Mucosa of stomach (tissue), 1 donor: ENCODE data around the gene KDM4B.

Source experiments
- H3K27me3 ChIP-seq: one replicate; pipeline ENCODE4 v1.7.0; 2013; ENCODE audit warnings: mild to moderate bottlenecking, low read length; ENCODE audit not compliant: control insufficient read depth, insufficient read depth
- H3K36me3 ChIP-seq: one replicate; pipeline ENCODE4 v1.7.0; 2013; ENCODE audit warnings: low read length; ENCODE audit not compliant: control insufficient read depth, insufficient read depth
- H3K4me1 ChIP-seq: one replicate; pipeline ENCODE4 v1.7.0; 2013; ENCODE audit warnings: mild to moderate bottlenecking, low read length; ENCODE audit not compliant: control insufficient read depth, insufficient read depth
- H3K4me3 ChIP-seq: one replicate; pipeline ENCODE4 v1.7.0; 2013; ENCODE audit warnings: low read length
- H3K9ac ChIP-seq: one replicate; pipeline ENCODE4 v1.7.0; 2013; ENCODE audit warnings: mild to moderate bottlenecking, low read length, moderate library complexity
- H3K9me3 ChIP-seq: one replicate; pipeline ENCODE4 v1.7.0; 2013; ENCODE audit warnings: mild to moderate bottlenecking, low read length, moderate library complexity; ENCODE audit not compliant: control insufficient read depth
- donor health status: Pancreatic carcinoma.

Gene KDM4B

DNA sequence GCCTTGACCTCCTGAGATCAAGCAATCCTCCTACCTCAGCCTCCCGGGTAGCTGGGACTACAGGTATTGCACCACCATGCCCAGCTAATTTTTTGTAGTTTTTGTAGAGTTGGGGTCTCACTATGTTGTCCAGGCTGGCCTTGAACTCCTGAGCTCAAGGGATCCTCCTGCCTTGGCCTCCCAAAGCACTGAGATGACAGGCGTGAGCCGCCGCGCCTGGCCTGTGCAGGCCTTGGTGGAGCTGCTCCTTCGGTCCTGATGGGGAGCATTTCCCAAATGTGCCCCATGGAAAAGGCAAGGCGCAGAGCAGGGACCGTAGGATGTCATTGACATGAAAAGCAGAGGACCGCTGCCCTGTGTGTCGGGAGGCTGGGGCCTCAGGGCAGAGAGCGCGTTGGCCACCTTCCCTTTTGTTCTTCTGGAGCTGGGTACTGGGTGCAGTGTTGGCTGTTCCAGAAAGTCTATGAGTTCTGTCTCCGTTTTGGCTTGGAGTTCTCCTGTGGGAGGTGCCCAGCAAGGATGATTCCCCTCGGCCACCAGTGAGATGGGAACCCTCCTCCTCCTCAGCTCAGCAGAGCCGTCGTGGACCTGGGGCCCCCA, 128.5 kb downstream of the KDM4B start:
- Histone ChIP-seq H3K9me3 (peaks cover 6% of the 10 kb centered on the region), H3K36me3 (no peaks in the 10 kb centered on the region), H3K4me3 (no peak overlapping the region), H3K27me3 (no peaks in the 10 kb centered on the region), H3K9ac (no peak overlapping the region), H3K4me1 (no peaks in the 10 kb centered on the region)

- Histone ChIP-seq H3K27me3 (no peaks in the 10 kb centered on the region), H3K36me3 (no peaks in the 10 kb centered on the region), H3K9ac (no peak overlapping the region), H3K4me3 (no peak overlapping the region), H3K4me1 (no peaks in the 10 kb centered on the region), H3K9me3 (peaks cover 6% of the 10 kb centered on the region)
These were observed 129.2 kb downstream of the KDM4B start for GRCh38 chr19:5097959-5098623.

GRCh38 chr19:5098646-5099045, 129.7 kb downstream of the KDM4B start:
- Histone ChIP-seq H3K27me3 (no peaks in the 10 kb centered on the region), H3K9ac (no peak overlapping the region), H3K4me3 (no peak overlapping the region), H3K4me1 (peaks cover 4% of the 10 kb centered on the region), H3K36me3 (no peaks in the 10 kb centered on the region), H3K9me3 (peaks cover 6% of the 10 kb centered on the region)

DNA sequence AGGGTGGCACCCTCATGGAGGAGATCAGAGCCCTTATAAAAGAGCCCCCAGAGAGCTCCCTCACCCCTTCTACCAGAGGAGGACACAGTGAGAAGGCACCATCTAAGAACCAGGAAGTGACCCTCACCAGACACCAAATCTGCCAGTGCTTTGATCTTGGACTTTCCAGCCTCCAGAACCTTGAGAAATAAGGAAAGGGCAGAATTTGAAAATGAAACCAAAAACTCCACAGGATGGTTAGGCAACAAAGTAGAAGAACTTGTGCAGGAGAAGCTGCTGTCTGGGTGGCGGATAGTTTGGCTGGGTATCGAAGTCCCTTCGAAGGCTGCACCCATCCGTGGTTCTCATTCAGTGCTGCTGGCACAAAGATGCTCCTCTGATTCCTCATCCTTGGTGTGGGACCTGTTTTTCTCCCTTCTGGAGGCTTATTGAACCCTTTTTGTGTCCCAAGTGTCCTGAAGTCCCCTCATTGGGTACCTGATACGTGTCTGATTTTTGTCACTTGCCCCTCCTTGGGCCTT, 130.8 kb downstream of the KDM4B start:
- Histone ChIP-seq H3K4me3 (no peak overlapping the region), H3K4me1 (peaks cover 4% of the 10 kb centered on the region), H3K36me3 (no peaks in the 10 kb centered on the region), H3K9me3 (peaks cover 6% of the 10 kb centered on the region), H3K27me3 (no peaks in the 10 kb centered on the region), H3K9ac (no peak overlapping the region)

GRCh38 chr19:5101871-5102270, 133.0 kb downstream of the KDM4B start:
- no peak overlapping the region for H3K9ac ChIP-seq
- no peaks in the 10 kb centered on the region for H3K36me3 ChIP-seq
- no peaks in the 10 kb centered on the region for H3K27me3 ChIP-seq
- no peak overlapping the region for H3K4me3 ChIP-seq
- peaks cover 4% of the 10 kb centered on the region for H3K4me1 ChIP-seq
- peaks cover 6% of the 10 kb centered on the region for H3K9me3 ChIP-seq

DNA sequence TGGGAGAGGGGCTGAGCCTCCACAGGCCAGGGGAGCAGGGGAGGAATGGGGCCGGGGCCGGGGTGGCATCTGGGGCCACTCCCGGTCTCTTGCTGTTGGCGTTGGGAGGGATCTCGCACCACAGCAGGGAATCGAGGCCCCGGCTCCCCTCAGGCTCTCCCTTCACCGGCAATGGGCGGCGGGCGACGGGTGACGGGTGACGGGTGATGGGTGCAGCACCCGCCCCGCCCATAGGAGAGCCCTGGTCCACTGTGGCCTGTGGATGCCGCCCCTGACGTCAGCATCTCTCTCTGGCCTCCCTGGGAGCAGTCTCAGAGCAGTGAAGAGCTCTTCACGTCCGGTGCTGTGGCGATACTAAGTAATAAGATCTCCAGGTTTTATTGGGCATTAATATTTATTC, 133.6 kb downstream of the KDM4B start:
- Histone ChIP-seq H3K4me3 (no peak overlapping the region), H3K4me1 (peaks cover 4% of the 10 kb centered on the region), H3K9me3 (peaks cover 6% of the 10 kb centered on the region), H3K9ac (no peak overlapping the region), H3K27me3 (no peaks in the 10 kb centered on the region), H3K36me3 (no peaks in the 10 kb centered on the region)

DNA sequence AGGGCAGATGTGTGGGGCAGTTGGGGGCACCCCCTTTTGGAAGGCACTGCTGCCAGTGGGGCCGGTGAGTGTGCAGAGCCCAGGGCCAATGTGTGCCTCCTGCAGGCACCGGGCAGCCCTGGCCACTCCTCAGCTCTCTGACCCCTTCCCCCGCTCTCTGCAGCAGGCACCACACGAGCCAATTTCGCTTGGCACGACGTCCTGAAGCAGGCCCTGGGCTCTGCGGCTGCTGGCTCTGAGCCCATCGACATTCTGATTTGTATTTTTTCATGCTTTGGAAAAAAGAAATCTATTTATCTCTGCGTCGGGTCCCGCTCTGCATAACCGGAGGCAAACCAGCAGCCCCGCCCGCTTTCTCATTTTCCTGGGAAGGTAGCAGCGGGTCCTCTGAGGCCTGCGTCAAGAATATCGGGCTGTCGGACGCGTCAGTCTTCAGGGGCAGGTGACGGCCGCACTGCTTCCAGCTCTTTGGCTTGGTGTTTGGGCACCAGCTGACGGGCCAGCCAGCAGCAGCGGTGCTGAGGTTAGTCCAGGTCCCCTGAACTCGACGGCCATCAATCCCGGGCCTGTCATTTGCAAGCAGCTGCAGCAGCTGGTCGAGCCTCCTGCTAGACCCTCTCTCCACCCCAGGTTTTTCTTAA, 134.3 kb downstream of the KDM4B start:
- Histone ChIP-seq H3K4me1 (peaks cover 4% of the 10 kb centered on the region), H3K4me3 (no peak overlapping the region), H3K27me3 (no peaks in the 10 kb centered on the region), H3K9ac (no peak overlapping the region), H3K9me3 (peaks cover 6% of the 10 kb centered on the region), H3K36me3 (no peaks in the 10 kb centered on the region)

DNA sequence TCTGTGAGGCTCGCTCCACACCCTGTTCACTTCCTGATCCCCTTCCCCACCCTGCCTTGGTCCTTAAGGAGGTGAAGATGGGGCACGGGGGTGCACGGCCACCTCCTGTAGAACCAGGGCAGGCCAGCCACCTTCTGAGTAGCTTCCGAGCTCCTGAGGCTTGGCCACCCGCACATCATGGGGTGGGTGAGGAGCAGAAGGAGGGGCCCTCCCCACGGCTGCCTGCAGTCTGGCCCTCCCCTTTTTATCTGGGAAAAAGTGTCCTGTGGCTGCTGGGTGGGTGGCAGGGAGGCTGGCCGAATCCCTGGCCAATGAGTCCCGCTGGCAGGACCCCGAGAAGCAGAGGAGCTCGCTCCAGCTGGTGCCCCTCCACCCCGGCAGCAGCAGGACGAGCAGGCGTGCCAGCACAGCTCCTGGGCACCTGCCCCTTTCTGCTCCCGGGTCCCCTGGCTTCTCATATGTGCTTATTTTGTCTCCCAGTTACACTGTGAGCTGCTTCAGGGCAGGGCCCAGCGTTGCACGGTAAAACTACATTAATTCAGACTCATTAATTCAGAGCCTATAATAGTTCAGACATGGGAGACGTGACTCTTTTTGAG, 135.0 kb downstream of the KDM4B start:
- Histone ChIP-seq H3K27me3 (no peaks in the 10 kb centered on the region), H3K4me1 (peaks cover 4% of the 10 kb centered on the region), H3K4me3 (no peak overlapping the region), H3K36me3 (no peaks in the 10 kb centered on the region), H3K9ac (no peak overlapping the region), H3K9me3 (peaks cover 6% of the 10 kb centered on the region)

DNA sequence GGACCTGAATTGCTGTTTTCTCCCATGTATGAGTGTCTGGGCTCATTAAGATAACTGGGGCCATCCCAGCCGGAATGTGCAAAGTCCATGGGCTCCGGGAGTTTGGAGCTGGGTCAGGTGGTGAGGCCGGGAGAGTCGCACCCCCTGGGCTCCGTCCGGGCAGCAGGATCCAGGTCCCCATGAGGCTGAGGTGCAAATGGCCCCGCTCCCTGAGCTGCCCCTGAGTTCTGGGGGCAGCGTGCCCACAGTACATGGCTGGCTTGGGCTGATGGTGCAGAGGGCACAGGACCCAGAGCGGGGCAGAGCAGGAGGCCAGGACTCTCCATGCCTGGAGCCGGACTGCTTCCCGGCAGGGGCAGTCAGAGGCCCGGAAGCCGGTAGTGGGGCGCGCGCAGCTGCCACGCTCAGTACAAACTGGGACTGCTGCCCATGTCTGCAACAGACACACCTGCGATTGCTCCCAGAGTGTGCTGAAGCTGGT, 136.0 kb downstream of the KDM4B start:
- Histone ChIP-seq H3K9me3 (no peaks in the 10 kb centered on the region), H3K4me3 (no peak overlapping the region), H3K4me1 (peaks cover 4% of the 10 kb centered on the region), H3K9ac (no peak overlapping the region), H3K27me3 (no peaks in the 10 kb centered on the region), H3K36me3 (no peaks in the 10 kb centered on the region)

GRCh38 chr19:5106191-5106726, 137.3 kb downstream of the KDM4B start:
- no peak overlapping the region for H3K9ac ChIP-seq
- no peaks in the 10 kb centered on the region for H3K27me3 ChIP-seq
- H3K4me3 ChIP-seq = no peak overlapping the region
- H3K9me3 ChIP-seq = no peaks in the 10 kb centered on the region
- H3K4me1 ChIP-seq = peaks cover 4% of the 10 kb centered on the region
- H3K36me3 ChIP-seq = no peaks in the 10 kb centered on the region

DNA sequence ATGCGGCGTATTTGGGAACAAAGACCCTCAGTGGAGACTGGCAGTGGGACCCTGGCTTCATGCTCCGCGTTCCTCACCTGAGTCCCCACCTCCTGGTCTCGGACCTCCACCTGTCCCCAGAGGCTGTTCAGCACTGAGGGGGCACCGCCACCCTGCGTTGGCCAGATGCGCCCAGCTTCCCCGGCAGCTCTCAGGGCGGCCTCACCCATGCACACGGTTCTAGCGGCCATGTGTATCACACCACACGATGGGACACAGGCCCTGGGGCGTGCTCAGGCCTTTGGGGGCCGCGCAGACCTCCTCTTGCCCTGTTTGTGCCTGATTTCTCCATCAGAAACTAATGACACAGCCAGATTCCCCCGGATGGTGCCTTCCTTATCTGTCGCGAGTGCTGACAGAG, 138.1 kb downstream of the KDM4B start:
- H3K4me3 ChIP-seq = no peak overlapping the region
- peaks cover 4% of the 10 kb centered on the region for H3K4me1 ChIP-seq
- no peaks in the 10 kb centered on the region for H3K9me3 ChIP-seq
- no peak overlapping the region for H3K9ac ChIP-seq
- H3K27me3 ChIP-seq = no peaks in the 10 kb centered on the region
- no peaks in the 10 kb centered on the region for H3K36me3 ChIP-seq
